ENCODE results near the gene PRG3. TPM values are rescaled to one million over a fixed set of nuclear protein-coding genes. Genes with fewer than 3 reads are reported as not detected.

Gene PRG3
- total RNA-seq, 1 experiment from 2014 or later, result not detected

- H3K4me3 ChIP-seq (ENCODE audit: low read depth in 2 of 2, low read length in 2 of 2), result no peak overlapping the region
- intact Hi-C loops (cut with micrococcal nuclease; ENCODE audit: unreplicated experiment) (no loop called here), in situ Hi-C loops (cut with HindIII; ENCODE audit: low pct_unique_long_range_greater_than_20kb, low sequenced_read_pairs) (no loop called here)
- H3K9me3 ChIP-seq (ENCODE audit: control insufficient read depth, insufficient read depth, low read depth, low read length), result no peaks in the 10 kb centered on the region
- TF ChIP-seq TCF7L2 (IDR thresholded peaks at IDR 0.05; ENCODE audit: low read depth, low read length) (no peak), POLR2AphosphoS5 (IDR thresholded peaks at IDR 0.05; ENCODE audit: low read depth, low read length) (no peak), SIN3A (IDR thresholded peaks at IDR 0.05; ENCODE audit: borderline replicate concordance, insufficient read depth, low read depth, low read length) (no peak), CTCF (IDR thresholded peaks at IDR 0.05) (no peak)
- TF ChIP-seq, protein P1, sequence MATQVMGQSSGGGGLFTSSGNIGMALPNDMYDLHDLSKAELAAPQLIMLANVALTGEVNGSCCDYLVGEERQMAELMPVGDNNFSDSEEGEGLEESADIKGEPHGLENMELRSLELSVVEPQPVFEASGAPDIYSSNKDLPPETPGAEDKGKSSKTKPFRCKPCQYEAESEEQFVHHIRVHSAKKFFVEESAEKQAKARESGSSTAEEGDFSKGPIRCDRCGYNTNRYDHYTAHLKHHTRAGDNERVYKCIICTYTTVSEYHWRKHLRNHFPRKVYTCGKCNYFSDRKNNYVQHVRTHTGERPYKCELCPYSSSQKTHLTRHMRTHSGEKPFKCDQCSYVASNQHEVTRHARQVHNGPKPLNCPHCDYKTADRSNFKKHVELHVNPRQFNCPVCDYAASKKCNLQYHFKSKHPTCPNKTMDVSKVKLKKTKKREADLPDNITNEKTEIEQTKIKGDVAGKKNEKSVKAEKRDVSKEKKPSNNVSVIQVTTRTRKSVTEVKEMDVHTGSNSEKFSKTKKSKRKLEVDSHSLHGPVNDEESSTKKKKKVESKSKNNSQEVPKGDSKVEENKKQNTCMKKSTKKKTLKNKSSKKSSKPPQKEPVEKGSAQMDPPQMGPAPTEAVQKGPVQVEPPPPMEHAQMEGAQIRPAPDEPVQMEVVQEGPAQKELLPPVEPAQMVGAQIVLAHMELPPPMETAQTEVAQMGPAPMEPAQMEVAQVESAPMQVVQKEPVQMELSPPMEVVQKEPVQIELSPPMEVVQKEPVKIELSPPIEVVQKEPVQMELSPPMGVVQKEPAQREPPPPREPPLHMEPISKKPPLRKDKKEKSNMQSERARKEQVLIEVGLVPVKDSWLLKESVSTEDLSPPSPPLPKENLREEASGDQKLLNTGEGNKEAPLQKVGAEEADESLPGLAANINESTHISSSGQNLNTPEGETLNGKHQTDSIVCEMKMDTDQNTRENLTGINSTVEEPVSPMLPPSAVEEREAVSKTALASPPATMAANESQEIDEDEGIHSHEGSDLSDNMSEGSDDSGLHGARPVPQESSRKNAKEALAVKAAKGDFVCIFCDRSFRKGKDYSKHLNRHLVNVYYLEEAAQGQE (IDR thresholded peaks at IDR 0.05; ENCODE audit: insufficient read depth in 1 of 2, low read depth in 2 of 2, low read length in 1 of 2), result no peak
- ATAC-seq, result no peak; the same call in 1 of the 2 replicates
- H3K27ac ChIP-seq (ENCODE audit: low read length), result no peak overlapping the region
- no TSS peak for BruUV-seq (replicated peaks)
- DNase-seq (ENCODE audit: low read depth, low spot score), result no peak
- H3K36me3 ChIP-seq (ENCODE audit: control insufficient read depth, insufficient read depth, low read length), result no peaks in the 10 kb centered on the region
- H3K27me3 ChIP-seq (ENCODE audit: control insufficient read depth, insufficient read depth, low read length), result peaks cover 3% of the 10 kb centered on the region; the same call in 1 of the 2 replicates
- no peaks in the 10 kb centered on the region; the same call in 1 of the 2 replicates for H3K4me1 ChIP-seq (ENCODE audit: control insufficient read depth, insufficient read depth, low read length)
- CTCF ChIA-PET, result no interaction called here
- POLR2A ChIA-PET, result no interaction called here
These were observed 4.6 kb downstream of the PRG3 start for GRCh38 chr11:57376095-57377090.

DNA sequence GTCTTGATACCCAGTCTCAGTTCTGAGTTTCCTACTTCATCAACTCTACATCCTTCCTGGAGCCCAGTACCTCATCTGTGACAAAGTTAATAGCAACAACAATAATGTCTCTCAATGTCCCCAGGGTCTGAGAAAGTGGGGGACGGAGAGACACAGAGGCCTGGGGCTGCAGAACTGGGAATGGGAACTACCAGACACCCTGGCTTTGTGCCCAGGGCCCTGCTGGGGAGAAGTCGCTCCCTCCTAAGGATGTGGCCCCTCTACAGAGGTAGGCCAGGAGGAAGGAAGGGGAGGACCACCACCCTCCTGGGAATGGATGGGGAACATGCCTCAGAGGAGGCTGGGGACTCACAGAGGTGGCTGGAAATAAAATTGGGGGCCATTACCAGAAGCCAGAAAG is 5.5 kb downstream of the PRG3 start:
- no peak overlapping the region for H3K4me3 ChIP-seq (ENCODE audit: low read depth in 2 of 2, low read length in 2 of 2)
- DNase-seq (ENCODE audit: low read depth, low spot score) (no peak), ATAC-seq (no peak)
- H3K36me3 ChIP-seq (ENCODE audit: control insufficient read depth, insufficient read depth, low read length), result no peaks in the 10 kb centered on the region
- CTCF ChIA-PET, result no interaction called here
- H3K27ac ChIP-seq (ENCODE audit: low read length), result no peak overlapping the region
- in situ Hi-C loops (cut with HindIII; ENCODE audit: low pct_unique_long_range_greater_than_20kb, low sequenced_read_pairs) (no loop called here), intact Hi-C loops (cut with micrococcal nuclease; ENCODE audit: unreplicated experiment) (no loop called here)
- H3K4me1 ChIP-seq (ENCODE audit: control insufficient read depth, insufficient read depth, low read length), result no peaks in the 10 kb centered on the region; the same call in 1 of the 2 replicates
- no peaks in the 10 kb centered on the region for H3K9me3 ChIP-seq (ENCODE audit: control insufficient read depth, insufficient read depth, low read depth, low read length)
- BruUV-seq (replicated peaks), result no TSS peak
- TF ChIP-seq TCF7L2 (IDR thresholded peaks at IDR 0.05; ENCODE audit: low read depth, low read length) (no peak), SIN3A (IDR thresholded peaks at IDR 0.05; ENCODE audit: borderline replicate concordance, insufficient read depth, low read depth, low read length) (no peak), CTCF (IDR thresholded peaks at IDR 0.05) (no peak), POLR2AphosphoS5 (IDR thresholded peaks at IDR 0.05; ENCODE audit: low read depth, low read length) (no peak)
- TF ChIP-seq, protein P1 (IDR thresholded peaks at IDR 0.05; ENCODE audit: insufficient read depth in 1 of 2, low read depth in 2 of 2, low read length in 1 of 2), result no peak
- POLR2A ChIA-PET, result no interaction called here
- peaks cover 3% of the 10 kb centered on the region; the same call in 1 of the 2 replicates for H3K27me3 ChIP-seq (ENCODE audit: control insufficient read depth, insufficient read depth, low read length)

Measured in Panc1 (cell line).